ENCODE data around the gene DLST.

- TF ChIP-seq CTCF (conservative IDR thresholded peaks at IDR 0.05 in 1 of 2, IDR thresholded peaks at IDR 0.05 in 1 of 2; ENCODE audit: extremely low read depth in 1 of 2, insufficient read depth in 1 of 2, low read depth in 1 of 2, low read length in 2 of 2) = no peak
- TF ChIP-seq EZH2 (IDR thresholded peaks at IDR 0.05; ENCODE audit: borderline replicate concordance, low read length) = no peak
Measured at GRCh38 chr14:74937171-74937570, 55.5 kb downstream of the DLST start.
